SK-MEL-5 (cell line): ENCODE results near the gene SLC5A4. TPM values are rescaled to one million over a fixed set of nuclear protein-coding genes. Genes with fewer than 3 reads are reported as not detected.
A peak's percentile ranks its signal among the peaks of the same experiment; 100 is the strongest.
"Not testable (repeated sequence)": the region's sequence is repeated elsewhere in the genome, so short reads cannot be mapped to it uniquely, and the experiment has no call there.

Source experiments
- DNase-seq: peaks from one replicate; pipeline ENCODE4 v3.0.0-alpha.2; 2016; ENCODE audit warnings: low read depth, low spot score
- in situ Hi-C: cut with HindIII; loops from 2 replicates; pipeline ENCODE4 v1.10.0; 2016; ENCODE audit warnings: low sequenced_read_pairs, high pct_unique_total_duplicates, low pct_unique_long_range_greater_than_20kb
- total RNA-seq: library from RNA; depleted of rRNA; stranded (reverse); fragments of >200 nt; shearing (Covaris generic); gene quantifications from 2 replicates; pipeline ENCODE4 v1.2.3, GENCODE V29; 2014

Gene SLC5A4
- total RNA-seq, 1 experiment from 2014 or later, result 146 TPM

- peak; percentile 80 for DNase-seq
- in situ Hi-C loops, result no loop called here
Observed at GRCh38 chr22:32204856-32205722, 50.1 kb downstream of the SLC5A4 start, which contains the start of gene RFPL2. Gene RFPL2 (minus strand): TSS chr22:32205073. CDS start chr22:32202451, 2,622 bp downstream.

GRCh38 chr22:32204040-32204855, 50.9 kb downstream of the SLC5A4 start:
- in situ Hi-C loops, result no loop called here
- no peak for DNase-seq

GRCh38 chr22:32203181-32204039, 51.7 kb downstream of the SLC5A4 start:
- no peak for DNase-seq
- in situ Hi-C loops, result no loop called here

- in situ Hi-C loops, result no loop called here
- DNase-seq, result peak; percentile 79
Observed at GRCh38 chr22:32202539-32203180, 52.5 kb downstream of the SLC5A4 start.

GRCh38 chr22:32202161-32202538, 53.0 kb downstream of the SLC5A4 start:
- in situ Hi-C loops, result no loop called here
- no peak for DNase-seq

GRCh38 chr22:32200752-32201151, 54.4 kb downstream of the SLC5A4 start:
- in situ Hi-C loops, result no loop called here
- no peak for DNase-seq

GRCh38 chr22:32199961-32200360, 55.2 kb downstream of the SLC5A4 start:
- in situ Hi-C loops, result no loop called here
- DNase-seq, result no peak

- in situ Hi-C loops, result no loop called here
- no peak for DNase-seq
Observed at GRCh38 chr22:32199341-32199740, 55.8 kb downstream of the SLC5A4 start.

- in situ Hi-C loops, DNase-seq: not testable (repeated sequence)
Observed at GRCh38 chr22:32197553-32198226, 57.5 kb downstream of the SLC5A4 start.

GRCh38 chr22:32195900-32196299, 59.2 kb downstream of the SLC5A4 start:
- in situ Hi-C loops, DNase-seq: not testable (repeated sequence)

- in situ Hi-C loops, DNase-seq: not testable (repeated sequence)
Observed at GRCh38 chr22:32193346-32193745, 61.8 kb downstream of the SLC5A4 start.

- in situ Hi-C loops, DNase-seq: not testable (repeated sequence)
Observed at GRCh38 chr22:32191021-32191420, 64.1 kb downstream of the SLC5A4 start.

- in situ Hi-C loops, result no loop called here
- no peak for DNase-seq
Observed at GRCh38 chr22:32185821-32186220, 69.3 kb downstream of the SLC5A4 start.

- no peak for DNase-seq
- in situ Hi-C loops, result no loop called here
Observed at GRCh38 chr22:32183625-32184024, 71.5 kb downstream of the SLC5A4 start.

- in situ Hi-C loops, result no loop called here
Observed at GRCh38 chr22:32181043-32181442, 74.1 kb downstream of the SLC5A4 start.

GRCh38 chr22:32177221-32177765, 77.9 kb downstream of the SLC5A4 start:
- in situ Hi-C loops, result no loop called here
- no peak for DNase-seq

More at GRCh38 chr22:32181043-32181442, 74.1 kb downstream of the SLC5A4 start:
- peak; percentile 32 for DNase-seq
